C4-2B (cell line): Measurements from ENCODE around the gene FRAS1.

Source experiments
- ZFX ChIP-seq: fragments of 450-650 bp; IDR thresholded peaks from 2 replicates; pipeline ENCODE4 v1.6.1; 2017
- TF ChIP-seq, protein P1 (sequence below): fragments of 450-650 bp; conservative IDR thresholded peaks from 2 replicates; pipeline ENCODE4 v1.5.1; 2017; ENCODE audit warnings: mild to moderate bottlenecking

DNA sequence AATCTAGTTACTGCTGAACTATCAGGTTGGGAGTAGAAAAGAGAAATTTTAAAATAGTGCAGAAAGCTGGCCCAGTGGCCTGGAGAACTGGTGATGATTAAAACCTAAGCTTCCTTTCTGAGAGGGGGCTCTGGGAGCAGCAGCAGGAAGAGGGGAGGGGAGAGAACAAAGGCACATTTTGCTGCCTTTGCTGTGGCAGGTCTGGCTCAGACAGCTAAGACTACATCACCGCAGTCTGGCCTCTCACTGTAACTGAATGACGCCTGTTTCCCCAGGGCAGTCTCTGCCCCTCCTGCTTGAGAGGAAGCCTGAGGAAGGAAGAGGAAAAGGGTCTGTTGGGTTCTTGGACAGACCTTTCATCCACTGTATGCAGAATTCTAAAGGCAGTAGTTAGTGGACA is 148.5 kb downstream of the FRAS1 start:
- TF ChIP-seq, protein P1, sequence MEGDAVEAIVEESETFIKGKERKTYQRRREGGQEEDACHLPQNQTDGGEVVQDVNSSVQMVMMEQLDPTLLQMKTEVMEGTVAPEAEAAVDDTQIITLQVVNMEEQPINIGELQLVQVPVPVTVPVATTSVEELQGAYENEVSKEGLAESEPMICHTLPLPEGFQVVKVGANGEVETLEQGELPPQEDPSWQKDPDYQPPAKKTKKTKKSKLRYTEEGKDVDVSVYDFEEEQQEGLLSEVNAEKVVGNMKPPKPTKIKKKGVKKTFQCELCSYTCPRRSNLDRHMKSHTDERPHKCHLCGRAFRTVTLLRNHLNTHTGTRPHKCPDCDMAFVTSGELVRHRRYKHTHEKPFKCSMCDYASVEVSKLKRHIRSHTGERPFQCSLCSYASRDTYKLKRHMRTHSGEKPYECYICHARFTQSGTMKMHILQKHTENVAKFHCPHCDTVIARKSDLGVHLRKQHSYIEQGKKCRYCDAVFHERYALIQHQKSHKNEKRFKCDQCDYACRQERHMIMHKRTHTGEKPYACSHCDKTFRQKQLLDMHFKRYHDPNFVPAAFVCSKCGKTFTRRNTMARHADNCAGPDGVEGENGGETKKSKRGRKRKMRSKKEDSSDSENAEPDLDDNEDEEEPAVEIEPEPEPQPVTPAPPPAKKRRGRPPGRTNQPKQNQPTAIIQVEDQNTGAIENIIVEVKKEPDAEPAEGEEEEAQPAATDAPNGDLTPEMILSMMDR, result no peak
- TF ChIP-seq ZFX, result no peak
